ENCODE results near the gene AP3D1. TPM values are rescaled to one million over a fixed set of nuclear protein-coding genes. Genes with fewer than 3 reads are reported as not detected.
A peak's percentile ranks its signal among the peaks of the same experiment; 100 is the strongest.
"Not testable (repeated sequence)": the region's sequence is repeated elsewhere in the genome, so short reads cannot be mapped to it uniquely, and the experiment has no call there.

AP3D1 gene
- total and polyA plus RNA-seq, 4 donors = 21.7 to 79.8 (median 59.6) TPM

DNA sequence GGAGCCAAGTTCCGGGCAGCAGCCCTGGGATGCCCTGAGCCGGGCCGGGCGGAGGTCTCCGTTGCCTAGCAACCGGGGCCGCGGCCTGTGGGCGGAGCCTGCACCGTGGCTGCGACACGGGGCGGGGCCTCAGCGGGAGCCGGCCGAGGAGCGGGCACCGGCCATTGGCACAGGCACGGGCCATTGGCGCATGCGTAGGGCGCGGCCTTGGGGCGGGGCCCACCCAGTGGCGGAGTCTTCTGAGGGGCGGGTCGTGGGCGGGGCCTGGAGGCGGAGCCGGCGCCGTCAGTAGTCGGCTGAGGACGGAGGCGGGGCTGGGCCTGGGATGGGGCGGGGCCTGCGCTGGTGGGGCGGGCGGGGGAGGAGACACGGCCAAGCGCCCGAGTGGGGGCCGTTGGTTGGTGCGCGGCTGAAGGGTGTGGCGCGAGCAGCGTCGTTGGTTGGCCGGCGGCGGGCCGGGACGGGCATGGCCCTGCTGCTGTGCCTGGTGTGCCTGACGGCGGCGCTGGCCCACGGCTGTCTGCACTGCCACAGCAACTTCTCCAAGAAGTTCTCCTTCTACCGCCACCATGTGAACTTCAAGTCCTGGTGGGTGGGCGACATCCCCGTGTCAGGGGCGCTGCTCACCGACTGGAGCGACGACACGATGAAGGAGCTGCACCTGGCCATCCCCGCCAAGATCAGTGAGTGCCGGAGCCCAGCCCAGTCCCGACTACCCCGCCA, 54.7 kb downstream of the AP3D1 start, which contains the start of gene IZUMO4:
TSS of gene IZUMO4 (plus strand) at position 436 of the 723 bp plus-strand sequence. CDS start at position 467, 31 bp downstream.
- H3K27me3 ChIP-seq (ENCODE audit: control insufficient read depth in 4 of 4, insufficient read depth in 4 of 4, low read length in 3 of 4) = no peaks in the 10 kb centered on the region
- peaks cover 3 to 22% (median 10%) of the 10 kb centered on the region in 4 donors for H3K36me3 ChIP-seq (ENCODE audit: control insufficient read depth in 4 of 4, insufficient read depth in 3 of 4, low read depth in 1 of 4, low read length in 3 of 4)
- H3K9me3 ChIP-seq (ENCODE audit: control insufficient read depth in 4 of 4, low read length in 3 of 4) = no peaks in the 10 kb centered on the region
- H3K4me3 ChIP-seq (ENCODE audit: low read depth in 1 of 3, low read length in 3 of 3) = peak within 1 kb of the TSS; percentile 59 to 74 (median 64)
- WGBS = under 1% methylated on average over 70 of the region's 70 CpGs
- DNase-seq (ENCODE audit: low spot score) = peak; percentile 100
- peak in 1 of 2 donors; percentile 15 for TF ChIP-seq GABPA (IDR thresholded peaks at IDR 0.05 in 1 of 2, conservative IDR thresholded peaks at IDR 0.05 in 1 of 2)
- TF ChIP-seq RAD21 (IDR thresholded peaks at IDR 0.05) = peak in 1 of 2 donors; percentile 59
- peak; percentile 24 for TF ChIP-seq SP1 (IDR thresholded peaks at IDR 0.05)
- TF ChIP-seq, protein P1, sequence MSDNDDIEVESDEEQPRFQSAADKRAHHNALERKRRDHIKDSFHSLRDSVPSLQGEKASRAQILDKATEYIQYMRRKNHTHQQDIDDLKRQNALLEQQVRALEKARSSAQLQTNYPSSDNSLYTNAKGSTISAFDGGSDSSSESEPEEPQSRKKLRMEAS (IDR thresholded peaks at IDR 0.05) = no peak
- TF ChIP-seq, protein P2, sequence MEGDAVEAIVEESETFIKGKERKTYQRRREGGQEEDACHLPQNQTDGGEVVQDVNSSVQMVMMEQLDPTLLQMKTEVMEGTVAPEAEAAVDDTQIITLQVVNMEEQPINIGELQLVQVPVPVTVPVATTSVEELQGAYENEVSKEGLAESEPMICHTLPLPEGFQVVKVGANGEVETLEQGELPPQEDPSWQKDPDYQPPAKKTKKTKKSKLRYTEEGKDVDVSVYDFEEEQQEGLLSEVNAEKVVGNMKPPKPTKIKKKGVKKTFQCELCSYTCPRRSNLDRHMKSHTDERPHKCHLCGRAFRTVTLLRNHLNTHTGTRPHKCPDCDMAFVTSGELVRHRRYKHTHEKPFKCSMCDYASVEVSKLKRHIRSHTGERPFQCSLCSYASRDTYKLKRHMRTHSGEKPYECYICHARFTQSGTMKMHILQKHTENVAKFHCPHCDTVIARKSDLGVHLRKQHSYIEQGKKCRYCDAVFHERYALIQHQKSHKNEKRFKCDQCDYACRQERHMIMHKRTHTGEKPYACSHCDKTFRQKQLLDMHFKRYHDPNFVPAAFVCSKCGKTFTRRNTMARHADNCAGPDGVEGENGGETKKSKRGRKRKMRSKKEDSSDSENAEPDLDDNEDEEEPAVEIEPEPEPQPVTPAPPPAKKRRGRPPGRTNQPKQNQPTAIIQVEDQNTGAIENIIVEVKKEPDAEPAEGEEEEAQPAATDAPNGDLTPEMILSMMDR (IDR thresholded peaks at IDR 0.05; ENCODE audit: low read depth, low read length, missing input control) = peak; percentile 33
- TF ChIP-seq EGR1 (IDR thresholded peaks at IDR 0.05; ENCODE audit: low read depth in 2 of 2) = peak in 1 of 2 donors; percentile 7
- TF ChIP-seq NR2F2 (IDR thresholded peaks at IDR 0.05) = no peak
- no peak for TF ChIP-seq HNF4G (IDR thresholded peaks at IDR 0.05)
- peak within 1 kb of the TSS; percentile 83 to 94 for H3K27ac ChIP-seq (ENCODE audit: low read depth in 1 of 2, low read length in 2 of 2)
- peaks cover 7 to 31% (median 16%) of the 10 kb centered on the region in 4 donors for H3K4me1 ChIP-seq (ENCODE audit: control insufficient read depth in 4 of 4, insufficient read depth in 4 of 4, low read length in 3 of 4)
- H3K9ac ChIP-seq (ENCODE audit: low read depth in 1 of 2, low read length in 2 of 2) = peak within 1 kb of the TSS; percentile 25 to 71

DNA sequence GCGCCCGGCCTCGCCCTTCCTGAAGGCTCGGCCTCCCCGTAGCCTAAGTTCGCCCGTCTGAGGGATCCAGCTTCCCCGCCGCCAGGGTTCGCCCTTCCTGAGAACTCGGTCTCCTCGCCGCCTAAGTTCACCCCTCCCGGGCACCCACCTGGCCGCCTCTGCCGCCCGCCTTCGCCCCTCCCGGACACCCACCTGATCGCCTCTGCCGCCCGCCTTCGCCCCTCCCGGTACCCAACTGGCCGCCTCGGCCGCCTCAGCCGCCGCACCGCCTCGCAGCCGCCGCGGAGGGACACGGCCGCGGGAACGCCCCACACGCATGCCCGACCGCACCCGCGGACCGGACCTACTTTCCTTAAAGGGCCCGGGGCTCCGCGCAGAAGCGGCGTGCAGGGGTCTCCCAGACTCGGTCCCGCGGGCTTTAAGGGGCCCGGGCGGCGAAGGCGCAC, 55.3 kb downstream of the AP3D1 start, which contains the start of gene MOB3A:
TSS of gene MOB3A (minus strand) at position 293 of the 446 bp plus-strand sequence. CDS start 17,766 bp downstream, outside the sequence.
- Histone ChIP-seq H3K27me3 (ENCODE audit: control insufficient read depth in 4 of 4, insufficient read depth in 4 of 4, low read length in 3 of 4) (no peaks in the 10 kb centered on the region), H3K9ac (ENCODE audit: low read depth in 1 of 2, low read length in 2 of 2) (peak within 1 kb of the TSS; percentile 25 to 71), H3K9me3 (ENCODE audit: control insufficient read depth in 4 of 4, low read length in 3 of 4) (no peaks in the 10 kb centered on the region), H3K27ac (ENCODE audit: low read depth in 1 of 2, low read length in 2 of 2) (peak within 1 kb of the TSS; percentile 83 to 94), H3K36me3 (ENCODE audit: control insufficient read depth in 4 of 4, insufficient read depth in 3 of 4, low read depth in 1 of 4, low read length in 3 of 4) (peaks cover 1 to 16% (median 6%) of the 10 kb centered on the region in 4 donors), H3K4me3 (ENCODE audit: low read depth in 1 of 3, low read length in 3 of 3) (peak within 1 kb of the TSS; percentile 59 to 74 (median 64)), H3K4me1 (ENCODE audit: control insufficient read depth in 4 of 4, insufficient read depth in 4 of 4, low read length in 3 of 4) (peaks cover 7 to 31% (median 16%) of the 10 kb centered on the region in 4 donors)
- DNase-seq (ENCODE audit: low spot score) = no peak
- WGBS = under 1% methylated on average over 56 of the region's 56 CpGs
- peak in 1 of 2 donors; percentile 48 for TF ChIP-seq RAD21 (IDR thresholded peaks at IDR 0.05)
- TF ChIP-seq FOXA1 (IDR thresholded peaks at IDR 0.05) = no peak

DNA sequence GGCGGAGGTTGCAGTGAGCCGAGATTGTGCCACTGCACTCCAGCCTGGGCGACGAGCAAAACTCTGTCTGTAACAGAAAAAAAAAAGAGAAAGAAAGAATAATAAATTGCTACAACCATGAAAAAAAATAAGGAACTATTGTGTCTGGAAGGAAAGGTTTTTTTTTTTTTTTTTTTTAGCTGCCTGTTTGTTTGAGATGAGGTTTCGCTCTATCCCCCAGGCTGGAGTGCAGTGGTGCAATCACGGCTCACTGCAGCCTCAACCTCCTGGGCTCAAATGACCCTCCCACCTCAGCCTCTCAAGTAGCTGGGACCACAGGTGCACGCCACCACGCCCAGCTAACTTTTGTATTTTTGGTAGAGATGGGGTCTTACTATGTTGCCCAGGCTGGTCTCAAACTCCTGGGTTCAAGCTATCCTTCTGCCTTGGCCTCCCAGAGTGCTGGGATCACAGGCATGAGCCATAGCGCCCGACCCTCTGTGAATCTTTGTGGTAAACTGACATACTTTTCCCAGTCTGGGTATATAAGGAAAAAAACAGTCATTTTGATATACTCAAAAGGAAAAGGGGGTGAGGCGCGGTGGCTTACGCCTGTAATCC, 59.3 kb downstream of the AP3D1 start:
- 95% methylated on average over 13 of the region's 13 CpGs for WGBS
- H3K27ac ChIP-seq (ENCODE audit: low read depth in 1 of 2, low read length in 2 of 2) = peak overlapping the region in 1 of 2 donors; percentile 35
- H3K36me3 ChIP-seq (ENCODE audit: control insufficient read depth in 4 of 4, insufficient read depth in 3 of 4, low read depth in 1 of 4, low read length in 3 of 4); DNase-seq (ENCODE audit: low spot score); H3K4me3 ChIP-seq (ENCODE audit: low read depth in 1 of 3, low read length in 3 of 3); H3K9me3 ChIP-seq (ENCODE audit: control insufficient read depth in 4 of 4, low read length in 3 of 4); H3K9ac ChIP-seq (ENCODE audit: low read depth in 1 of 2, low read length in 2 of 2); H3K27me3 ChIP-seq (ENCODE audit: control insufficient read depth in 4 of 4, insufficient read depth in 4 of 4, low read length in 3 of 4): not testable (repeated sequence)
- H3K4me1 ChIP-seq (ENCODE audit: control insufficient read depth in 4 of 4, insufficient read depth in 4 of 4, low read length in 3 of 4) = peaks cover 3 to 36% (median 17%) of the 10 kb centered on the region in 4 donors
